Tibial nerve (tissue), 4 donors: Measurements from ENCODE around the gene ZNF280B.

Experiments used
- CTCF ChIP-seq, 5 experiments: fragments of 200-600 bp in 3 of 5; fragments of 450-650 bp in 2 of 5; sonication (generic) in 3 of 5; IDR thresholded peaks; one replicate each; pipeline ENCODE4 v1.5.1; 2016 to 2019; ENCODE audit warnings: antibody characterized with exemption in 5 of 5, mild to moderate bottlenecking in 3 of 5, moderate library complexity in 2 of 5
- EP300 ChIP-seq, 2 donors: sonication (generic); formaldehyde crosslinking; IDR thresholded peaks; one replicate each; pipeline ENCODE4 v1.6.1; 2017; ENCODE audit warnings: antibody characterized with exemption in 2 of 2, mild to moderate bottlenecking in 1 of 2
- POLR2A ChIP-seq, 2 donors: fragments of 450-650 bp; IDR thresholded peaks; one replicate each; pipeline ENCODE4 v1.6.1; 2017; ENCODE audit warnings: antibody characterized with exemption in 2 of 2, mild to moderate bottlenecking in 2 of 2, moderate library complexity in 2 of 2

GRCh38 chr22:22535662-22536061, 27.1 kb upstream of the ZNF280B start:
- TF ChIP-seq CTCF (IDR thresholded peaks at IDR 0.05), result no peak
- no peak for TF ChIP-seq POLR2A (IDR thresholded peaks at IDR 0.05)
- no peak for TF ChIP-seq EP300 (IDR thresholded peaks at IDR 0.05)
